Right hindlimb (tissue), 1 donor: ENCODE data around the gene SRGAP3.
A peak's percentile ranks its signal among the peaks of the same experiment; 100 is the strongest.

Experiments used
- DNase-seq: peaks from one replicate; pipeline ENCODE4 v3.0.0-alpha.2; 2018

Gene SRGAP3

DNA sequence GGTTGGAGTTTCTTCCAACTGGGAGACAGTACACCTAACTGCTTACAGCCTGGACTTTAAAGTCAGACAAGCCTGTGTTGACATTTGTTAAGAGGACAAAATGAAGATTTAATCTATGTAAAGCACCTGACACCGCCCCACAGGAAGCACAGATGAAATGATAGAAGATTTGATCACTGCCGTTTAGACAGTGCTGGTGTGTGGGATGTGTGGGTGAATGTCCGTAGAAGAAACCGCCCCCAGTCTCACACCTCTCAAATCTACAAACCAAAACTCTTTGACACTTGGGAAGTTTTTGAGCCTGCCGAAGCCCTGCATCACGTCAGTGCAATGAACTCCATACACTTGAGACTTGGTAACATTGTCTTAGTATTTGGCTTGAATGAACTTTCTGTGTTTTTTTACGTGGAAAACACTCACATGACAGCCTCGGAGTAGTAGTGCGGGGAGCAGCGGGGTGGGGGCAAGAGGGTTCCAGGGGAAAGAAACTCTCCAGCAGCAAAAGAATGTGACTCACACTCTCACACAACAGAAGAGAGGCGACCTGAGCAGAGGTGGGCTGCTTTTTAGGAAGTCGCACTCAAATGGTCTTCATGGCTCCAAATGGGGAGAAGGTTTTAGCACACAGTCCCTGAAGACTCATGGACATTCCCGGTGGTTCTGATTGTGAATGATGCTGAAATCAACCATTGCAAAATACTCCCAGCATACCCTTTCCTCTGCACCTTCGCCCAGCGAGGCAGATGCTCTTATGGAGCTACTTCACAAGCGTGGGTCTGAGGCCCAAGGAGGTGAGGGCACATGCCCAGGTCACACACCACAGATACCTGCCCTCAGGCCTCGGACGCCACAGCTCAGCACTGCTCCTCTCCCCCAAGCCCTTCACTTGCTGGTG lies 79.2 kb downstream of the SRGAP3 start:
- DNase-seq, result no peak

DNA sequence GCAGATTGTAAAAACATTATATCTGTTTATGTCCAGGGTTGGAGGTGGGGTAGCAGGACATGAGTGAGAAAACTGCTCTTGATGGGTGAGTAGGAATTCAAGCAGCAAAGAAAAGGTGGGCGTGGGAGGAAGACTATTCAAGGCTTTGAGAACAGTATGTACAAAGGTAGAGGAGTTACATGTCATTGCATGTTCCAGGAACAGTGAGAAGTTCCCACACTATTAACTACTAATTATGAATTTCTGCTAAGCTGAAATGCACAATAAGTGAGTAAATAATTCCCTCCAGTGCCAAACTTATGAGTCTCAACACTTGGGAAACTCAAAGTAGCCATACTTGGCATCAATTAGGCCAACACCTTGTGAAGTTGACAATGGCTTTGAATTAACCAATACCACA lies 80.1 kb downstream of the SRGAP3 start:
- DNase-seq, result no peak

DNA sequence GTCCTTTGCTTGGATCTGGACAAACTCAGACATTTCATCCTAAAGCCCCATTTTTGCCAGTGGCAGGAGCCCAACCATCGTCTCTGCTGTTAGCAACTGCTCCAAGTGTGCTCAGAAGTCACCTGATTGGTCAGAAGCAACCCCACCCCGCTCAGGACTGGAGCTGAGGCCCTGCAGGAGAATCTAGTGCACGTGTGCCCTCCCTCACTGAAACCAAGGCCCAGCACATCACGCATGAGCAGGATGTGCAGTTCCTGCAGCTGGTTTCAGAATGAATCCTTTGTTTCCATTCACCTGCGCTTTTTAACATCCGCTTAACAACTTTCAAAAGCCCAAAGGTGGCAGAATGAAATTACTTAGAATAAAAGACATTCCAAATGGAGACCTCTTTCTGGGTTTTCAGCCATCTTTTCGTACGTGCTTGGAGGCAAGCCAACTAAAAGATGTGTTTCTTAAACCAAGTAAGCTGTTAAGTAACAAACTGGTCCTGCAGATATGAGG lies 81.2 kb downstream of the SRGAP3 start:
- peak; percentile 61 for DNase-seq

DNA sequence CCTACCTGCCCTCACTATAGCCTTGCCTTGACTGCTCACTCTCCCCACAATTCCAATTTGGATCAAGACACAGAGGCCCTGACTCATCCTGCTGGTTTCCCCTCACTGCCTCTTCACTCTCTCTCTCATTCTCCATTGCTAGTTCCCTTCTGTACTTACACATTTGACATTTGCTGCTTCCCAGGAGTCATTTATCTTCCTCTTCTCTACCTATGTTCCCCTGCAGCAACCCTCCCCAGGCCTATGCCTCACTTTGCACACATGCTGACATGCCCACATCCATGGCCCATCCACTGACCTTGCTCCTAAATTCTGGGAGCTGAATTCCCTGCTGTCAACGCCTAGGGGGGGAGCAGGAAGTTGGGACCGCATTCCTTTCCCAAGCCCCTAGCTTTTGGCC lies 82.2 kb downstream of the SRGAP3 start:
- no peak for DNase-seq

DNA sequence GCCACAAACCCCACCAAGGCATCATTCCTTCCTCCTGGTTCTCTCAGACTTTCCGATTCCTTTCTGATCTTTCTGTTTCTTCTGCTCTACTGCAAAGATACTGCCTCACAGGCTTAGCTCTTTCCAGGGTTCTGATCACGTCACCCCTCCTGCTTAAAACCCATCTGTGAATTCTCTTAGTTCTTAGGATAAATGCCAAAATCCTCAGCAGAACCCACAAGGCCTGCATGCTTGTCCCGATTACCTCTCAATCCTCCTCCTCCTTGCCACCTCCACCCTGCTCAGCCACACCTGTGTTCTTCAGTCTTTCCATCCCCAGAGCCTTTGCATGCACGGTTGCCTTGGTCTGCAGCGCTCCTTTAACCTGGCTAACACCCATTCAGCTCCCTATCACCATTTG lies 84.0 kb downstream of the SRGAP3 start:
- DNase-seq, result no peak

DNA sequence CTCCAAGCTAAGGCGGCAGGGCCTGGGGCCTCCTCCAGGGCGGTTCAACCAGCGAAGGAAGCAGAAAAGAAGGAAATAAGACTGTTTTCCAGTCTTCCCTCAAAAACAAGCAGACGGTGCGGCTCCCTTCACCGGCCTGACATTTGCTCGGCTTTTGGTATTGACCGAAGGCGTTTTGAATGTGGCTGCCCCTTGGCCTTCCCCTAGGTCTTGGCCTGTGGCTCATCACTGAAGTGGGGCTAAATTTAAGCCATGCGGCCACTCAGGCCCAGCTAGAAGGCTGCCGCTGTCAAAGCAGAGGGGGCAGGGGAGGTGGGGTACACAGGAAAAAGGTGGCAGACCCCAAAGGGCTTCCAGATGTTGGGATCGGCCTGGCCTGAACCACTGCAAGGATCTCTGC lies 86.2 kb downstream of the SRGAP3 start:
- DNase-seq, result no peak

DNA sequence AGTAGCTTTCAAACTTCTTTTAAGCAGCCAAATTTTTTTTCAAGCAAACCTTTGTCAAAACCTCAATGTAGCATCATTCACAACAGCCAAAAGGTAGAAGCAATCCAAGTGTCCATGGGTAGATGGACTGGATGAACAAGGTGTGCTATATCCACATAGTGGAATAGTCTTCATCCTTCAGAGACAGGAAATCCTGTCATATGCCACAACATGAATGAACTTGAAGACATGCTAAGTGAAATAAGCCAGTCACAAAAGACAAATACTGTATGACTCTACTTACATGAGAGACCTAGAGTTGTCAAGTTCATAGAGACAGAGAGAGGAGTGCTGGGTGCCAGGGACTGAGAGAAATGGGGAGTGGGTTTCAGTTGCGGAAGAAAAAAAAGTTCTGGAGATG lies 87.6 kb downstream of the SRGAP3 start:
- DNase-seq, result no peak

DNA sequence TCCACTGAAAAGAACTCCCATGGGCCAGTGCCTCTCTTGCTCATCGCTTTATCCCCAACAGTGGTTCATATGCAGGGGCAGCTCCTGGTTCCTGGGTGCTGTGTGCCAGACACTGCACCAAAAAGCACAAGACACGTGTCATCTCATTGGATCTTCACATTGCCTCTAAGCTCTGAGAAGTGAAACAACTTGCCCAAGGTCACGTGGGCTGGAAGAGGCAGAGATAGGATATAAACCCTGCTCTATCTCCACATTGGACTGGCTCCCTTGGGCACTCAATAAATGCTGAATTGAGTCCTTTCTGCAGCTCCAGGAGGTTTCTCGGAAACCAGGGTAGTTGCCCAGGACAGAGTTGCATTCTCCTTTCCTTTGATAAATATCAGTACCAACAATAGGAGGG lies 88.1 kb downstream of the SRGAP3 start:
- no peak for DNase-seq

DNA sequence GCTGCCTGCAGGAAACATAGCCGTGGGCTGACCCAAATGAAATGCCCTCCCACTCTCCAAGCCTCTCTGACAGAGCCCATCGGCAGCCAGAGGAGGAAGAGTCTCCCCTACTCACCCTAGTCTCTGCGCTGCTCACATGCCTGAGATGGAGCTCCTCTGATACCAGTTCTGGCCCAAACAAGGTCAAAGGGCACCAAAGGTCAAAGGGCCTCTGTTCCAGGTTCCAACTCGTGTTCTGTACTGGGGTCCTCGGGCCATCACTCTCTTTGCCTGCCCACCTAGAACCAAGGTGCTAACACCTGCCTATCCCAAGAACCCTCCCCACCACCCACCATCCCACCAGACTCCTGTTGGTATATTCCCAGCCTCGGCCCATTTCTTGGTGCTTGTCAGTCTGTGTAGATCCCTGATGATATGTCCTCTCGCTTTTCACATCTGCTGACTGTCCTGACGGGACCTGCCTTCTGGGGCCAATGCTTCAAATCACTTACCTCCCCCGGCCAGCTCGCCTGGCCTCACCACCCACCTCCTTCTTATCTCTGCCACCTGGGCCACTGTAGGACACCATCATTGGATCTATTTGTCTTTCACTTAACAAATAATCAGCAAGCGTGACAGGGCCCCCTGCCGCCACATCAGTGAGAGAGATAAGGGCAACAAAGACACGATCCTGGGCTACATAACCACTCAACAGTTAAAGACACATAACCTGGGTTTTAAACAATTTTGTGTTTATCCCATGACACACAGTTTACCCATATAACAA lies 90.4 kb downstream of the SRGAP3 start:
- DNase-seq, result no peak

DNA sequence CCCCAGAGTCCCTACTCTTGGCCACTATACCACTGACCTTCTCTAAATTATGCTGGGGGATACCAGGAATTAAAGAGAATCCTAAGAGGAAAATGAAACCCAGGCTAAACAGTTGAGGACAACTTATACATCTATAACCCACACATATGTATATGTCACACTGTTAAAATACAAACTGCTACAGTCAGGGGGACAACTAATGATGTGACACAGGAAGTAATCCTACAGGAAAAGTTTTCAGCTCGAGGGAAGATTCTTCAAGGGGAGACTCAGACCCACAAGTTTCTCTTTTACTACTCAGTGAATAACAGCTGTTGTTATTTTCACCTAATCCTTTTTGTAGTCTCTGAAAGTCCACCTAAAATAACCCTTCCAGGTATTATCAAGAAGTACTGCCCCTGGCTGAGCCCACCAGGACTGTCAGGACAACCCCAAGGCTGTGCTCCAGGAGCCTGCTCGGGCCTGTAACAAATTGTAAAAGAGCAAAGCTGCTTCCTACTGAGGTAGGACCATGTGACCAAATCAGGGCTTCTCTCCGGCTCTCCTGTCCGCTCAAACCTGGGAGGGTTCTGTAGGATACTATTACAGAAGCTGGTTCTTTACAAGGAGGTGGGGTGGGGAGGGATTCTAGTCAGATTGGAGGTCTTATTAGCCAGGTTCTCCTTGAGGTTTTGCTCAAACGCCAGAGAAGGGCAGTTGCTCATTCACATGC lies 91.6 kb downstream of the SRGAP3 start:
- no peak for DNase-seq

DNA sequence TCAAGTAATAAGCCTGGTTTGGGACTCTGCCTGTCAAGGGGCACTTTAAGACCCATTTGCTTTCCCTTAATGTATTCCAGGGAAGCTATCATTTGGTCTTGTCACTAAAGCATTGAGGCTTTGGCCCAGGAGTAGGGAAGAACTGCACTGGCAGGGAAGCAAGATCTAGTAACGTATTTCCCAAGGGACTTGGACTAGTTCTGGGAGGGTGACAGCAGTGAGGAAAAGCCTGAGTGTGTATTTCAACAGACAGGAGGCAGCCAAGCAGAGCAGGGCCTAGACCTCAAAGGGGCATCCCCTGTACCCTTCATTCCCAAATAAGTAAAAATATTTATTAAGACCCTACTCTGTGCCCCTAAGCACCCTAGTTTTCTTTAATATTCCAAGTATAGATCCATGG lies 92.8 kb downstream of the SRGAP3 start:
- no peak for DNase-seq

DNA sequence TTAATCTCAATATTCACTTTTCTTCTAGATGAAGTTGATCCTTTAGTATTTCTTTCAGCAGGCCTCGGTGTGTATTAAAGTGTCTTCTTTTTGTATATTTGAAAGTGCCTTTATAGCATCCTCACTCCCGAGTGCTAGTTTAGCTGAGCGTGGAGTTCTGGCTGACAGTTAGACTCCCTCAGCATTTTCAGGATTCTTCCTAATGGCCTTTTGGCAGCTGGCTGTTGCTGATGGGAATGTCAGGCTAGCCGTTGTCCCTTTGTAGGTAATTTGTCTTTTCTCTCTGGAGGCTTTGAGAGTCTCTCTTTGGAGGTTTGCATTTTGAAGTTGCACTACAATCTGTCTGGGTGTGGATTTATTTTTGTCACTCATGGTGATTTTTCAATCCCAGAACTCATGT lies 94.4 kb downstream of the SRGAP3 start:
- no peak for DNase-seq

DNA sequence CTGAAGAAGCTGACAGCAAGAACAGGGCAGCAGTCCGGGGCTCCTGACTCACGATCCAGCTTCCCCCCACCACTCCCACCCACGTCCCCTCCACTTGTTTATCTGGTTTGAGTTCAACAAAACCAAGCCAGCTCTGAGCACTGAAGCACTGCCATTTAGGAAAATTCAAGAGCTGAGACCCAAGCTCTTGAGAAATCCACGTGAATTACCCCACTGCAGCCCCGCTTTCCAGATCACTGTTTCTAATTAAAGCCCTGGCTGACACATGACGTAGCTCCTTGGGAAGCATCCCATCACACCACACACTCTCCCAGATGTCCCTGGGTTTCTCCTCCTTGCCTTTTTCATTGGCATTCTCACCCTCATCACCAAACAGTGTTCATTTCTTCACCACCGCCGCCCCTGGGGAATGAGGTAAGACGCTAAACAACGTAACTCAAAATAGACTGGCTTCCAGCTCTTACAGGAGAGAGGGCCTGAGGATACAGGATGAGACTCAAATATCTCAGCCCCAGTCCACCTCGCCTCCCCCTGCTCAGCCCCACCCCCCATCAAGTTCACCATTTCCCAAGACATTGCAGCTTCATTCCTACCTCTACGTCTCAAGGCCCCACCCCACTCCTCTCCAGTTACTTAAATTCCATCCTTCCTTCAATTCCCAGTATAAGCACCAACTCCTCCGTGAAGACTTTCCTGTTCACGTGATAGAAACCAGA lies 95.4 kb downstream of the SRGAP3 start:
- DNase-seq, result peak; percentile 73

DNA sequence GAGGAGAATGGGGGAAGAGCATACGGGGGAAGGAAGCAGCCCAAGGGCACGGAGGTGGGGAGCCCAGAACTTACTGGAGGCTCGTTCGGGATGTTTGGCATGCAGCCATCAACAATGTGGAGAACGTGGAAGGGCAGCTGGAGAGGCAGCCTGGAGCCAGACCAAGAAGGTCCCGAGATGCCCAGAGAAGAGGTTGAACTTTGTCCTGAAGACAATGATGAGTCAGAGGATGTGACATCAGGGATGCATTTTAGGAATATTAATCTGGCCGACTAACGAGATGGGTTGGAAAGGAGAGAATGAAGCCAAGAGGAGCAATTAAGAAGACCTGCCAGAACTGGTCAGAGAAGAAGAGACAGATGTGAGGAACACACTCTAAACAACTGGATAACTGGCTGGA lies 98.2 kb downstream of the SRGAP3 start:
- no peak for DNase-seq

DNA sequence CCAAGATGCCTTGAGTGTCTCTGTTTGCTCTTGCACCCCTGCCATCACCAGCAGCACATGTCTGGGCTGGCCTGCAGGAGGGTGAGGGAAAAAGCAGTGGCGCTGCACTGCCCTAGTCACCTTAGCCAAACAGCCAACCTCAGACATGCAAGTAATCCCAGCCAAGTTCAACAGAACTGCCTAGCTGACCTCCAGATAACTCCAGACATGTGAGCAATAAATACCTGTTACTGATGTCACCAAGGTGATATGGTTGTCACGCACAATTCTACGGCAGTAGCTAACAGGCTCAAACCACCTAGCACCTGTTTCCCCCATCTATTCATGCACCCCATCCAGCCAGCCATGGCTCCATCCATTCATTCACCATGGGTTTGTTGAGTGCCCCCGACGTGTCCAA lies 99.9 kb downstream of the SRGAP3 start:
- DNase-seq, result no peak

DNA sequence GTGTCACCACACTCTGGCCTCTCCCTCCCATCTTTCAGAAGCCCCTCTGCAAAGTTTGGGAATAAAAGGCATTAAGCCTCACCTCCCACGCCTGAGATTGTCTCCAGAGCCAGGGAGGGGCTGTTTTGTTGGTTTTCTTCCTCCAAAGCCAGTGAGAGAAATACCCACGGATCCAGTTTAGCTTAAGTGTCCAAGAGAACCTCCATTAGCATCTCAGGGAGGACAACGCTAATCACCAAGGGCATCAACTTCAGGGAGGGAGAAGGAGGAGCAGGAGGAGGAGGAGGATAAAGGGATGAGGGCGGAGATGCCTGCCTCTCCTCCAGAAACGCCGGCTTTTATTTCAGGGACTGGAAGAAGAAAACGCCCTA lies 101.6 kb downstream of the SRGAP3 start:
- DNase-seq, result no peak

DNA sequence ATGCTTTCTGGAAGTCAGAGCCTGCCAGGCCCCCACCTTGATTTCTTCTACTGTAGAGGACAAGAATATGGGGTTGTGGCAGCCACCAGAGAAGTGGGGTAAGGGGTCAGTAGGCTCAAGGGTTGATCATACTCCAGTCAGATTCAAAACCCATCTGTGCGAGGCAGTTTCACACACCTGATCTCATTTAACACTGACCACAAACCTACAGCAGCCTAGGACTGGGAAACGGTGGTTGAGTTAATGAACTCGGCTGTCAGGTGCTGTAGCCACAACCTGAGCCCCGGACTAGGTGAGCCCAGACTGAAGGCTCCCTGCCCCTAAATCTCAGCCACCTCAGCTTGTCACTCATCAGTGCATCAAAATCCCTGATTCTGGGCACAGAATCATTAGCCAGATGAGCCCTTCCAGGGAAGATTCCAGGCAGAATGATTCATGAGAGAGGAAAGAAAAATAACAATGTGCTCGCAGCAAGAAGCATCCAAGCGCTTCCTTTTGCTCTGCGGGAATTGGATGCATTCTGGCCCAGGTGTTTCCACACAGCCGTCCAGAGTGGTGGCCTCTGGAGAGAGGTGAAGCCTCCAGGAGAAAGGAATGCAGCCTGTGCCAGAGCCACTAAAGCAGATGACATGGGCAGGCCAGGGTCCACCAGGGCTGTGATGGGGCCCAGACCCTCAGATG lies 102.1 kb downstream of the SRGAP3 start:
- DNase-seq, result peak; percentile 59

DNA sequence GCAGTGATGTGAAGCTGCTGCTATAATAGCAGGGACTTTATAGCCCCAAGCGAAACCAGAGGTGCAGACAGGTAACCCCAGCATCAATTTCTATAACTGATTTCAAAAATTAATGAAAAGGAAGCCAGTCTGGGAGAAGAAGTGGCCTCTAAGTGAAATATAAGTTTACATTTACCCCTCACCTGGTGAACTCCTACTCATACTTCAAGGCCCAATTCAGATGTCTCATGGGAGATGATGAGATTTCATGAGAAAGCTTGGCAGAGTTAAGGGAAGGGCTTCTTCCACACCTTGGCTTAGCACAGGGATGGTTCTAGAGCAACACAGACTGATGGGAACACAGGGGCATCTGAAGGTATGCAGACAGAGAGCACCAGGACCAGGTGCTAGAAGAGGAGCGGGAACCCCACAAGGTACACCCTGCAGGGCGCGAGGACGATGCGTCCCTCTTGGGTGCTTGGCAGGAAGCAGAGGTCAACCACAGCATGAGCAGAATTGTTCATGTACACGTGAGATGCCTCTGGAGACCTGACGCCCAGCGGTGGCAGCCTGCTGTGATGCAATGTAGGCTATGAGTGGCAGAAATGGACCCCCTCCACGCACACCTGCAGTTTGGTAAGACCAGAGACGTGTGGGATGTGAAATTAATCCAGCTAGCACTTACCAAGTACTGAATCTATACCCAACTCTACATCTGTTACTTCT lies 102.9 kb downstream of the SRGAP3 start:
- DNase-seq, result no peak

DNA sequence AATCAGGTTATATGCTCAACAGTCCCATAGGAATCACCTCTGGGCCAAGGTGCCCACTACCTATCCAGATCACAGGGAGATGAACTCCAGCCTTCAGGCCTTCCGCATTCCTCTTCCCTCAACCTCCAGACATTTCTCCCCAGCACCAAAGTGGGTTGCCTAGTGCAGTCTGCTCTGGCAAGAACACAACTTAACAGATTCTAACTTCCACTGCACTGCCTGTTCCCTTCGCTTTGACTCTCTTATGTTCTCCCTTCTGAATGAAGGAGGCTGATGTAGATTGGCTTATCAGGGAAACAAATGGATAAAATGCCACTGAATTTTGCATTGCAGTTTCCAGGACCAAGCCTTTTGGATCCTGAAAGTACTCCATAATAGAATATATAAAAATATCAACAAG lies 106.3 kb downstream of the SRGAP3 start:
- no peak for DNase-seq

DNA sequence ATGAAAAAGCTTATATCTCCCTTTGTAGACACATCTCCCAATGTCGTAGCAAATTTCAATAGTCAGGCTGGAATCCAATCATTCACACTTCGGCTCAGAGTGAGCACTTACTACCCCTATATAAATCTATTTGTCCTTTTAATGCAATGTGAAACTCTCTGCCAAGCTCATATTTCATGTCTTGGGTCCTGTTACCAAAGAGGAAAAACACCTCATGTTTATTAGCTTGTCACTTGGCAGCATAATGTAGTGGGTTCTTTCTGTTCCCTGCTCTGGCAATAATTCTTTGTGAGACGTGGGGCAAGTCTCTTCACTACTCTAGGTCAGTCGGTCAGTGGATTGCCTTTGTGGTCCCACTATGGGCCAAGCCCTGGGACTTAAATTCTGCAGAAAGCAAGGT lies 107.1 kb downstream of the SRGAP3 start:
- DNase-seq, result no peak

DNA sequence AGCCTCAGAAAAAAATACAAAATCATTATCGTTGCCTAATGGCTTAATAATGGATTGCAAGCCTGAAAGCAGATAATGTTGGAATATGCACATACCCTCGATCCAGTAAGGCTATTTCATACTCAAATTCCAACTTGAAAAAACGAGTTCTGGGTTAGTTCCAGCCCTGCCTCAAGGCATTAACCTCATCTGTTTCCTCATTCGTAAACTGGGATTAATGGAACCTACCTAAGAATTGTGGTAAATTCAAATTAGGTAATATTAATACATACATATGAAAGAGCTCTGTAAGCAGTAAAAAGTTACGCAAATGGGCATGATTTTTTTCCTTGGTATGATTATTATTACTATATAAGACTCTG lies 107.5 kb downstream of the SRGAP3 start:
- DNase-seq, result no peak

DNA sequence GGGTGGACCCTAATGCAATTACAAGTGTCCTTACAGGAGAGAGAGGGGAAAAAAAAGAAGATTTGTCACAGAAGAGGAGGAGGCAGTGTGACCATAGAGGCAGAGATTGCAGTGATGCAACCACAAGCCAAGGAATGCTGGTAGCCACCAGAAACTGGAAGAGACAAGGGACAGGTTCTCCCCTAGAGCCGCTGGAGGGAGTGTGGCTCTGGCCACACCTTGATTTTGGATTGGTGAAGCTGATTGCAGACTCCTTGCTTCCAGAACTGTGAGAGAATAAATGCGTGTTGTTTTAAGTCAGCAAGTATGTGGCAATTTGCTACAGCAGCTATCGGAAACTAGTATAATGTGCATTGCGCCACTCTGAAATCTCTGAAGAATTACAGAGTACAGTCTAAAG lies 110.1 kb downstream of the SRGAP3 start:
- DNase-seq, result no peak
